H1 (cell line): ENCODE results near the gene NECAB3. TPM values are rescaled to one million over a fixed set of nuclear protein-coding genes. Genes with fewer than 3 reads are reported as not detected.

ENCODE experiments used
- CTCF ChIA-PET: fragments of 300-600 bp; sonication (Branson Sonifier 250); formaldehyde crosslinking; loops from one replicate; lab custom pipeline; 2021; ENCODE audit not compliant: partially characterized antibody; lab: Charles Lee
- POLR2A ChIA-PET: fragments of 300-600 bp; sonication (Branson Sonifier 250); formaldehyde crosslinking; loops from one replicate; lab custom pipeline; 2021; ENCODE audit warnings: inconsistent platforms; ENCODE audit not compliant: partially characterized antibody; lab: Charles Lee
- DNase-seq, 2 experiments: peaks; one replicate each; pipeline versions ENCODE4 v3.0.0 to v3.0.0-alpha.2; 2010 to 2022; ENCODE audit warnings: low spot score in 2 of 2, low read depth in 1 of 2, mixed read lengths in 1 of 2
- FAIRE-seq: peaks from 2 replicates; lab custom pipeline; 2011; peaks lifted over from hg19 to GRCh38; lab: Jason Lieb, UNC
- H2AFZ ChIP-seq: 2 replicates; pipeline ENCODE4 v1.8.1; 2012; ENCODE audit warnings: low read length, inconsistent platforms
- H2AK5ac ChIP-seq: 2 replicates; pipeline ENCODE4 v1.6.1; 2013; ENCODE audit warnings: low read depth, low read length
- H2BK120ac ChIP-seq: replicated peaks from 2 replicates; pipeline ENCODE3; 2013; ENCODE audit warnings: low read depth, low read length, inconsistent platforms
- H2BK12ac ChIP-seq: 2 replicates; pipeline ENCODE4 v1.6.1; 2013; ENCODE audit warnings: low read depth, low read length
- H2BK15ac ChIP-seq: 2 replicates; pipeline ENCODE4 v1.6.1; 2013; ENCODE audit warnings: low read length
- H2BK20ac ChIP-seq: 2 replicates; pipeline ENCODE4 v1.6.1; 2013; ENCODE audit warnings: low read length
- H2BK5ac ChIP-seq: 2 replicates; pipeline ENCODE4 v1.6.1; 2013; ENCODE audit warnings: low read depth, low read length
- H3K14ac ChIP-seq: 2 replicates; pipeline ENCODE4 v1.6.1; 2013; ENCODE audit warnings: inconsistent platforms; ENCODE audit not compliant: insufficient read length
- H3K18ac ChIP-seq: 2 replicates; pipeline ENCODE4 v1.6.1; 2013; ENCODE audit warnings: low read length; ENCODE audit errors: extremely low read depth
- H3K23ac ChIP-seq: 2 replicates; pipeline ENCODE4 v1.6.1; 2013; ENCODE audit warnings: inconsistent platforms; ENCODE audit not compliant: insufficient read length
- H3K23me2 ChIP-seq: 2 replicates; pipeline ENCODE4 v1.6.1; 2013; ENCODE audit warnings: low read depth, low read length
- H3K27ac ChIP-seq: 2 replicates; pipeline ENCODE4 v1.6.1; 2011; ENCODE audit warnings: low read depth, low read length, inconsistent platforms
- H3K27me3 ChIP-seq, 4 experiments: replicated peaks in 1 of 4; 1 replicate in 1 of 4; 2 replicates in 3 of 4; pipeline versions ENCODE4 v1.6.1 to v1.8.1; 2011 to 2013; ENCODE audit warnings: low read length in 3 of 4, mild to moderate bottlenecking in 3 of 4, inconsistent platforms in 2 of 4, mixed read lengths in 2 of 4, moderate library complexity in 1 of 4; ENCODE audit not compliant: control insufficient read depth in 3 of 4, insufficient read depth in 3 of 4; ENCODE audit errors: extremely low read depth in 1 of 4
- H3K36me3 ChIP-seq, 4 experiments: 2 replicates each; pipeline versions ENCODE4 v1.6.1 to v1.8.1; 2011 to 2013; ENCODE audit warnings: mild to moderate bottlenecking in 4 of 4, low read length in 3 of 4, moderate library complexity in 2 of 4, control low read depth in 1 of 4, inconsistent platforms in 1 of 4; ENCODE audit not compliant: insufficient read depth in 4 of 4, control insufficient read depth in 2 of 4
- H3K4ac ChIP-seq: replicated peaks from 2 replicates; pipeline ENCODE3; 2013; ENCODE audit warnings: low read length, low read depth, mixed read lengths, inconsistent platforms; ENCODE audit not compliant: insufficient read length
- H3K4me1 ChIP-seq, 4 experiments: replicated peaks in 1 of 4; 1 replicate in 1 of 4; 2 replicates in 3 of 4; pipeline versions ENCODE4 v1.6.1 to v1.8.1; 2011 to 2013; ENCODE audit warnings: low read length in 3 of 4, inconsistent platforms in 2 of 4, mixed read lengths in 1 of 4; ENCODE audit not compliant: insufficient read depth in 4 of 4, control insufficient read depth in 3 of 4
- H3K4me2 ChIP-seq, 2 experiments: 2 replicates each; pipeline versions ENCODE4 v1.6.1 to v1.8.1; 2011 to 2013; ENCODE audit warnings: low read depth in 2 of 2, low read length in 2 of 2, control low read depth in 1 of 2, inconsistent platforms in 1 of 2, mild to moderate bottlenecking in 1 of 2; ENCODE audit not compliant: insufficient read depth in 1 of 2
- H3K4me3 ChIP-seq, 4 experiments: fragments of 200-600, 300-600 bp in 1 of 4; sonication (generic), shearing (Covaris generic), sonication (Bioruptor Twin) in 1 of 4; 2 replicates each; pipeline versions ENCODE4 v1.5.1 to v1.8.1; 2011 to 2016; ENCODE audit warnings: low read length in 4 of 4, low read depth in 3 of 4, control low read depth in 2 of 4, inconsistent platforms in 2 of 4, mild to moderate bottlenecking in 2 of 4, mixed read lengths in 1 of 4, moderate library complexity in 1 of 4; ENCODE audit not compliant: insufficient read depth in 2 of 4; ENCODE audit errors: extremely low read depth in 1 of 4
- H3K56ac ChIP-seq: replicated peaks from 2 replicates; pipeline ENCODE3; 2013; ENCODE audit warnings: low read depth, mild to moderate bottlenecking, mixed read lengths, low read length, inconsistent platforms; ENCODE audit not compliant: insufficient read length
- H3K79me1 ChIP-seq: 2 replicates; pipeline ENCODE4 v1.6.1; 2013; ENCODE audit warnings: low read depth, low read length, control low read depth
- H3K79me2 ChIP-seq, 2 experiments: 2 replicates each; pipeline versions ENCODE4 v1.6.1 to v1.8.1; 2012 to 2013; ENCODE audit warnings: low read length in 2 of 2, mild to moderate bottlenecking in 2 of 2, inconsistent platforms in 1 of 2; ENCODE audit not compliant: insufficient read depth in 2 of 2, control insufficient read depth in 1 of 2
- H3K9ac ChIP-seq, 4 experiments: replicated peaks in 1 of 4; 1 replicate in 1 of 4; 2 replicates in 3 of 4; pipeline versions ENCODE4 v1.6.1 to v1.8.1; 2011 to 2013; ENCODE audit warnings: low read depth in 3 of 4, low read length in 3 of 4, control low read depth in 2 of 4, mild to moderate bottlenecking in 2 of 4, moderate library complexity in 2 of 4, inconsistent platforms in 1 of 4; ENCODE audit errors: extremely low read depth in 1 of 4
- H3K9me3 ChIP-seq, 2 experiments: 2 replicates each; pipeline versions ENCODE4 v1.6.1 to v1.8.1; 2012 to 2013; ENCODE audit warnings: mild to moderate bottlenecking in 2 of 2, moderate library complexity in 2 of 2, control low read depth in 1 of 2, inconsistent platforms in 1 of 2, low read depth in 1 of 2, low read length in 1 of 2, mixed read lengths in 1 of 2; ENCODE audit not compliant: insufficient read depth in 2 of 2
- H4K20me1 ChIP-seq, 2 experiments: replicated peaks in 1 of 2; 2 replicates each; pipeline versions ENCODE3 to v1.8.1; 2011 to 2013; ENCODE audit warnings: inconsistent platforms in 2 of 2, low read length in 2 of 2, mild to moderate bottlenecking in 1 of 2; ENCODE audit not compliant: insufficient read depth in 2 of 2, control insufficient read depth in 1 of 2
- H4K5ac ChIP-seq: 2 replicates; pipeline ENCODE4 v1.6.1; 2013; ENCODE audit warnings: low read length, low read depth, mixed read lengths, inconsistent platforms; ENCODE audit not compliant: insufficient read length
- H4K8ac ChIP-seq: 2 replicates; pipeline ENCODE4 v1.8.0; 2013; ENCODE audit warnings: mild to moderate bottlenecking, moderate library complexity, low read length, inconsistent platforms; ENCODE audit not compliant: insufficient read depth; ENCODE audit errors: extremely low read depth
- H4K91ac ChIP-seq: replicated peaks from 2 replicates; pipeline ENCODE3; 2013; ENCODE audit warnings: low read length, mixed read lengths, inconsistent platforms; ENCODE audit not compliant: insufficient read length
- BRCA1 ChIP-seq: IDR thresholded peaks from 2 replicates; pipeline ENCODE4 v1.6.1; 2012; ENCODE audit warnings: low read depth, low read length, improper control_type of control experiment
- CBX5 ChIP-seq: fragments of 300-800, 300-1000 bp; sonication (generic); IDR thresholded peaks from 2 replicates; pipeline ENCODE4 v1.7.1; 2016; ENCODE audit warnings: antibody characterized with exemption, low read length, low read depth
- POLR2A ChIP-seq, 2 experiments: IDR thresholded peaks; 1 replicate in 1 of 2; 2 replicates in 1 of 2; pipeline ENCODE4 v1.6.1; 2011; ENCODE audit warnings: low read depth in 2 of 2, low read length in 2 of 2, mild to moderate bottlenecking in 2 of 2; ENCODE audit errors: control extremely low read depth in 1 of 2
- SRF ChIP-seq: IDR thresholded peaks from 2 replicates; pipeline ENCODE4 v1.6.1; 2011; ENCODE audit warnings: mild to moderate bottlenecking, low read depth, low read length, moderate library complexity
- TAF7 ChIP-seq: optimal IDR thresholded peaks from 2 replicates; pipeline ENCODE3; 2011; ENCODE audit warnings: low read depth, mild to moderate bottlenecking, inconsistent platforms, low read length, moderate library complexity, borderline replicate concordance
- USF2 ChIP-seq: IDR thresholded peaks from 2 replicates; pipeline ENCODE4 v1.6.1; 2011; ENCODE audit warnings: low read length, improper control_type of control experiment
- WGBS, 2 experiments: shearing (Covaris generic) in 1 of 2; methylation state at CpG; one replicate each; pipeline versions ENCODE4 v1.1.6 to v1.1.7; 2013 to 2015; ENCODE audit warnings: low lambda C conversion rate in 2 of 2, mixed read lengths in 2 of 2, inconsistent platforms in 1 of 2, low coverage in 1 of 2, missing lambda C conversion rate in 1 of 2; ENCODE audit not compliant: insufficient replicate concordance in 2 of 2, insufficient coverage in 1 of 2, insufficient read length in 1 of 2; ENCODE audit errors: extremely low coverage in 1 of 2, missing lambda C conversion rate in 1 of 2; 5-methylcytosine and 5-hydroxymethylcytosine counted together
- polyA plus RNA-seq, 7 experiments: library from polyadenylated mRNA; depleted of rRNA in 3 of 7; stranded (reverse) in 5 of 7; unstranded in 2 of 7; fragments of >200 nt in 5 of 7; fragments of 200-250 nt in 2 of 7; gene quantifications; 1 replicate in 5 of 7; 2 replicates in 1 of 7; 4 replicates in 1 of 7; pipeline versions ENCODE4 v1.2.1 to v1.2.3, GENCODE V29; 2011 to 2013; ENCODE audit warnings: missing spikeins in 2 of 7, mixed read lengths in 2 of 7
- total RNA-seq: library from RNA; stranded (reverse); fragmentation: NEBNext Ultra II Directional; extraction: Animal tissue kit (Norgen Biotek cat#: 25700); gene quantifications from 2 replicates; pipeline ENCODE4 v1.2.1, GENCODE V29; 2021

Gene NECAB3
- total and polyA plus RNA-seq, 2 of the 8 experiments (the other 6 are each of a cell fraction or from before 2014, with no cell fraction given) = 20.5 to 46.2 TPM

GRCh38 chr20:33709398-33709797 is 35.2 kb upstream of the NECAB3 start:
- H2BK12ac ChIP-seq = no peak overlapping the region
- no peak overlapping the region; the same call in 1 of the 2 replicates for H2BK5ac ChIP-seq
- no peak overlapping the region for H3K56ac ChIP-seq
- H3K9me3 ChIP-seq = no peaks in the 10 kb centered on the region
- no peak overlapping the region for H3K4me3 ChIP-seq
- H4K5ac ChIP-seq = no peak overlapping the region
- FAIRE-seq = no peak
- no peak overlapping the region for H3K23ac ChIP-seq
- H4K20me1 ChIP-seq = no peaks in the 10 kb centered on the region
- no peak overlapping the region for H2AFZ ChIP-seq
- no peak for DNase-seq
- H4K91ac ChIP-seq = no peak overlapping the region
- no peak overlapping the region for H3K9ac ChIP-seq
- H2BK120ac ChIP-seq = no peak overlapping the region
- CTCF ChIA-PET = interaction anchor here (2.0 kb wide), 1 partner anchor 16 kb away, joined by 6 read pairs; no protein-coding TSS in a partner anchor
- no peak overlapping the region for H4K8ac ChIP-seq
- H3K36me3 ChIP-seq = no peaks in the 10 kb centered on the region; a peak in 1 of 8 replicates
- POLR2A ChIA-PET = interaction anchor here (0.8 to 1.2 kb wide), 2 partner anchors 18 to 22 kb away, joined by 3 read pairs; no protein-coding TSS in a partner anchor
- H2BK15ac ChIP-seq = no peak overlapping the region
- no peak overlapping the region for H3K27ac ChIP-seq
- peaks cover 6% of the 10 kb centered on the region; the same call in 1 of the 2 replicates for H3K23me2 ChIP-seq
- H3K4ac ChIP-seq = no peak overlapping the region
- H3K79me2 ChIP-seq = no peaks in the 10 kb centered on the region
- no peak overlapping the region for H3K14ac ChIP-seq
- no CpG with 5 or more reads among the region's 2 CpGs for WGBS, 2 experiments
- peak overlapping the region in 1 of 2 experiments; percentile 72; a peak in 1 of 4 replicates for H3K4me2 ChIP-seq
- no peak overlapping the region for H3K18ac ChIP-seq
- no peak overlapping the region for H2BK20ac ChIP-seq
- H3K79me1 ChIP-seq = no peaks in the 10 kb centered on the region
- H2AK5ac ChIP-seq = no peak overlapping the region
- peaks cover 4 to 9% (median 6%) of the 10 kb centered on the region in 4 experiments for H3K4me1 ChIP-seq
- H3K27me3 ChIP-seq = no peaks in the 10 kb centered on the region
- no peak for TF ChIP-seq USF2
- no peak for TF ChIP-seq SRF
- TF ChIP-seq BRCA1 = no peak
- TF ChIP-seq TAF7 = no peak
- no peak for TF ChIP-seq POLR2A (IDR thresholded peaks at IDR 0.05; ENCODE audit: control extremely low read depth in 1 of 2, low read depth in 2 of 2, low read length in 2 of 2)
- TF ChIP-seq CBX5 = no peak
